GM18502 (cell line): ENCODE data around the gene ALOX15B.
"Not testable (repeated sequence)": the region's sequence is repeated elsewhere in the genome, so short reads cannot be mapped to it uniquely, and the experiment has no call there.

Source experiments
- ATAC-seq: cut with Tn5 transposase; IDR thresholded peaks from one replicate; pipeline ENCODE4 v1.9.1; 2021; ENCODE audit warnings: mild to moderate bottlenecking; ENCODE audit not compliant: unreplicated experiment, poor library complexity

ALOX15B gene

DNA sequence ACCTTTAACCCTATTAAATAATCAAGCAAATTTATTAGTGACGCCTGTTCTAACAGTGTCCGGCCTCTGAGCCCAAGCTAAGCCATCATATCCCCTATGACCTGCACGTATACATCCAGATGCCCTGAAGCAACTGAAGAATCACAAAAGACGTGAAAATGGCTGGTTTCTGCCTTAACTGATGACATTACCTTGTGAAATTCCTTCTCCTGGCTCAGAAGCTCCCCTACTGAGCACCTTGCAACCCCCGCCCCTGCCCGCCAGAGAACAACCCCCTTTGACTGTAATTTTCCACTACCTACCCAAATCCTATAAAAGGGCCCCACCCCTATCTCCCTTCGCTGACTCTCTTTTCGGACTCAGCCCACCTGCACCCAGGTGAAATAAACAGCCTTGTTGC, 23.0 kb downstream of the ALOX15B start:
- ATAC-seq = not testable (repeated sequence)

DNA sequence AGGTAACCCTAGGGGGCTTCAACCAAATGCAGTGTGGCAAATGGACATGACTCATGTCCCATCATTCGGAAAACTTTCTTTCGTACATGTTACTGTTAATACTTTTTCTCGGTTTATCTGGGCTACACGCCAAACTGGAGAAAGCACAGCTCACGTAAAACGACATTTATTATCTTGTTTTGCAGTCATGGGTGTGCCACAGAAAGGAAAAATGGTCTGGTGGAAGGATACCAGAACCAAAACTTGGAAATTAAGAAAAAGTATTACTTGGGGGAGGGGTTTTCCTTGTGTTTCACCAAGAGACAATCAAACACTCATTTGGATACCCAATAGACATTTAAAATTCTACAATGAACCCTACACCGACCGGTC, 23.6 kb downstream of the ALOX15B start:
- ATAC-seq = no peak

DNA sequence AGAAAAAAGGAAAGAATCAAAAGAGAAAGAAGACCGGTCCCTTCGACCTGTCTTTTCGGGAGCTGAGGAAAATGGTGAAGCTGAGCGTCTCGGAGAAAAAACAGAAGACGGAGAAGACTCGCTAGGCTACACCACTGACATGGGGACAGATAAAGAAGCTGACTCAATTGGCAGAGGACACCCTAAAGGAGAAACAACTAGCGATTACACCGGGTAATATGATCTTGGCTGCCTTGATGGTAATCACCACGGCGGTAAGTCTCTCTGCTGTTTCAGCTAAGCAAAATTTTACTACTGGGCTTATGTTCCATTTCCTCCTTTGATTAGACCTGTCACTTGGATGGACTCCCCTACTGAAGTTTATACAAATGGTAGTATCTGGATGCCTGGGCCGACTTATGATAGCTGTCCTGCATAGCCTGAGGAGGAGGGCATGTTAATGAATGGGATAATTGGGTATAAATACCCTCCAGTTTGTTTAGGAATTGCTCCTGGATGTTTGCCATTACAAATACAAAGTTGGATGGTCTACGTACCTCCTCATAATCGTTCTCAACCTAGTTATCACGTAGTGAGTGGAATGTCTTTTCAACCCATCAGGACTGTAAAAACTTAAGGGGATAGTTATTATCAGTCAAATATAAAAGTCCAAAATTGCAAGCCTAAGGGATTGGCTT, 24.1 kb downstream of the ALOX15B start:
- ATAC-seq = no peak

DNA sequence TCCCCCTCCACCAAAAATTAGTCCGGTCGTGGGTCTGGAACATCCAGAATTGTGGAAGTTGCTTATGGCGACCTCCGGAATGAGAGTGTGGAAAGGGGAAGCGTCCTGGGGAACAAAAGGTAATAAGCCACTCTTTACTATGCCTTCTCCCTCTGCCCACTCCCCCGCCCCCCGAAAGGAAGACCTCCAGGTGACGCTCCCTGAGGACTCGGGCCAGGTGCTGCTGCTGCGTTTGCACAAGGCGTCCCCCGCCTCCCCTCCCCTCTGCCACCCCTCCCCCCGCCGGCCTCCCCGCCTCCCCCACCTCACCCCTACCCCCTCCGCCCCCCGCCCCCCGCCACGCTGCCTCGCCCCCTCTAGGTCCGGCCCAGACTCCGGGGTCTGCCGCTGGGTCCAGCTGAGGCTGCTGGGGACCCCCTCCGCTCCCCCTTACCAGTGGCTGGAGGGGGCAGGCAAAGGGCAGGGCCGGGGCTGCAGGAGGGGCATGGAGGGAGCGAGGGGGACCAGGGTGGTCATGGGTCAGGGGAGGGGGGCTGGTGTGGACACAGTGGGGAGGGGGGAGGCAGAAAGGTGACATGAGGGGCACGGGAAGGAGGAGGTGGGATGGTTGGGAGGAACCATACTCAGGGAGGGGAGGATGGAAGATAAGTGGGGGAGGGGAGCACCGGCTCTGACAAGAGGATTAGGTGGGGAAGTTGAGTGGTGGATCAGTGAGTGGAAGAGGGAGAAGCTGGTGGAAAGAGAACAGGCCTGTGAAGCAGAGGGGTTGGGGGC, 25.1 kb downstream of the ALOX15B start:
- no peak for ATAC-seq

DNA sequence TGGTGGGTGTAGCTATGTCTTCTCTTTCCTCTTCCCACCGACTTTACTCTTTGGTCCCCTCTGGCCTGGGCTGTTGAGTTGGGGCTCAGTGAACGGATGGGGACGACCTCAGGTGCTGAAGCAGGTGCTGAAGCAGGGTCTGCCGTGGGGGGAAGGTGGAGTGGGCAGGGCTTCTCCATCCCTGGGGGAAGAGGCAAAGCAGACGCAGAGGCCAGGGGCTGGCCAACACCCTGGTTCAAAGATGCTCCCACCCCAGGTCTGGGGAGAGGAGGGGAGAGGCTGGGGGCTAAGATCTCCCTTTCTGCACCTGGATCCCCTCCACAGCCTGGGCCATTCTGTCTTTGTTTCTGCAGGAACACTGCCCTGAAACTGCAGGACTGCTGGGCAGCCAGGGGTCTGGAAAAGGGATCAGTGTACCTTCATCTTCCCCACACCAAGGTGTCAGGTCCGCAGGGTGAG, 25.7 kb downstream of the ALOX15B start:
- no peak for ATAC-seq

DNA sequence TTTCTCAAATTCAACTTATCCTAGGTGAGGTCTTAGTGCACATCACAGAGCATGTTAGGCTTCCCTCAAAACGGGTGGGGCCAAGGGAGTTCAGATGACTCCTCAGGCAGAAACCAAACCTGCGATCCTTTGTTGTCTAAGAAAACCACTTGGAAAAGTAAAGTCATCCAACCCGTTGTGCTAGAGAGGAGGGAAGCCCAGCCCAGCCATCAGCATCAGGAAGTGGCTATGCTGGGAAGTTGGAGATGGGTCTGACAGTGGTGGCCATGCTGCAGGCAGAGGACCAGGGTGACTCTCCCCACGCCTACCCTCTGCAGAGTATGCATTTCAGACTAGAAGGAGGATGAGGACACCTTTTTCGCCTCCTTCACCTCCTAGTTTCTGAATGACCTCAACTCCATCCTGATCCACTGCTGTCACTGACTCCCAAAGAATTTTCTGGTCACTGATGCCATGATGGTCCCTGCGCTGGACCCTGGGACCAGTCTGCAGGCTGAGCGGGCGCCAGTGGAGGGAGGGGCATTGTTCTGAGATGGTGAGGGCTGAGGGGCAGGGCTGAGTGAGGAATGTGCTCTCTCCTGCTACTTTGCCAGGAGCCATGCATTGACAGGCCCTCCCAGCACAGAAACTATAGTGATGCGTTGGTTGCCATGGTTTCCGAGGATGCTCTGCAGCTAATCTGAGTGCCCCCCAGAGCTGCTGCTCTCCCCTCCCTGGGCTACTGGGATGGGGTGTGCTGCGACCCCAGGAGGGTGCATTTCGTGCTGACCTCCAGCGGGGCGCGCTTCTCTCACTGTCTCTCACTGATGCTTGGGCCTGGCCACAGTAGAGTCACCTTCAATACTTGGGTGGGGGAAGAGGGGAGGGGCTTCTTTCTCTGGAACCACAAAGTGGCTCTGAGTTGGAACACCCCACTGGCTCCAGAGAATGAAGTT, 28.2 kb downstream of the ALOX15B start:
- ATAC-seq = no peak

DNA sequence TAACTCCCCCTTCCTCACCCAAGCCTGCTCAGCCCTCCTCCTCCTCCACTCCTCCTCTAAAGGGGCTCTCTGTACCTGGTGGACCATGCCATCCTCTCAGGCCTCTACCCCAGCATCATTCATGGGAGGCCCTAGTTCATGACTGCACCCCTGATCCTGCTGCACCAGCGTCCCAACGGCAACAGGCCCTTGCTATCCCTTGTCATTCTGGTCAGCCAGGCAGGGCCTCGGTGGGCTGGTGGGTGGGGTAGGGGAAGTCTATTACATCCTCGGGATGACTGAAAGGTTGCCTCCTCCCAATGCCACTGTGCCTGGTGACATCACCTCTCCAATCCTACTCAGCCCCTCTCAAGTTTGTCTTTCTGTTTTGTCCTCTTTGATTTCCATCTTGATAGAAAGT, 28.9 kb downstream of the ALOX15B start:
- no peak for ATAC-seq

DNA sequence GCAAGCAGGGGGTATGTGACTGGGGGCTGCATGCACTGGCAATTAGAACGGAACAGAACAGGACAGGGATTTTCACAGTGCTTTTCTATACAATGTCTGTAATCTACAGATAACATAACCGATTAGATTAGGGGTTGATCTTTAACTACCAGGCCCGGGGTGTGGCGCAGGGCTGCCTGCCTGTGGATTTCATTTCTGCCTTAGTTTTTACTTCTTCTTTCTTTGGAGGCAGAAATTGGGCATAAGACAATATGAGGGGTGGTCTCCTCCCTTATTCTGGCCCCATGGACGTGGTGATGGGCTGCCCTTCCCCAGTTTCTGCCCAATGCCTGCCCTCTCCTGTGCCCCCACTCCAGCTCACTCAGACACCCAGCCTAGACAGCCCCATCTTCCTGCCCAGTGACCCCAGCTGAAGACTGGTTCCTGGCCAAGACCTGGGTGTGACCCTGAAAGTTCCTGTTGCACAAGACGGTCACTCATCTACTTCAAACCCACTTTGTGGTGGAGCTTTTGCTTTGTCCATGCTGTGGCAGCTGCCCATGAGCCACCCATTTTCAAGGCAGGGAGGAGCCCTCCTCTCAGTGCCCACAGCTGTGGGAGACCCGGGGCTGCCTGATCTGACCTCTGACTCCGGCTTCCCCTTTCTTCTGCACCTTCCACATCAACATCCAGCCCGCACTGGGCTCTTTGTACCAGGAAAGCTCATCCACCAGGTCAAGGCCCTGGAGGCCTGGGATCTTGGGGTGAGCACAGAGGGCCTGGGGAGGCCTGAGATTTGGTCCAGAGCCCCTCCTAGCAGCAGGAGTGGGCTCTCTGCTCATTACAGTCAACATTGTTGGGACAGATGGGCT, 30.1 kb downstream of the ALOX15B start:
- no peak for ATAC-seq

DNA sequence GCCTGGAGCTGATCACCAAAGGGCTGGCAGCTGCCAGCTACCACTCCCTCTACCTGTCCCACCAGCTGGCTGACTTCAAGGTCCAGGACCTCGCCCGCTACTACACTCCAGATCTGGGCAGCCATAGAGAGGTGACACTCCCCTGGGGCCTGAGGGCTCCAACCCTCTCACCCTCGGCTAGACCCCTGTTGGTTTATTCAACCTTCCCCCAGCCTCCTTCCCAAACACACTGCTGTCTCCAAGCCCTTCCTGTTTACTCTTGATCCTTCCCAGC, 30.7 kb downstream of the ALOX15B start:
- ATAC-seq = no peak

DNA sequence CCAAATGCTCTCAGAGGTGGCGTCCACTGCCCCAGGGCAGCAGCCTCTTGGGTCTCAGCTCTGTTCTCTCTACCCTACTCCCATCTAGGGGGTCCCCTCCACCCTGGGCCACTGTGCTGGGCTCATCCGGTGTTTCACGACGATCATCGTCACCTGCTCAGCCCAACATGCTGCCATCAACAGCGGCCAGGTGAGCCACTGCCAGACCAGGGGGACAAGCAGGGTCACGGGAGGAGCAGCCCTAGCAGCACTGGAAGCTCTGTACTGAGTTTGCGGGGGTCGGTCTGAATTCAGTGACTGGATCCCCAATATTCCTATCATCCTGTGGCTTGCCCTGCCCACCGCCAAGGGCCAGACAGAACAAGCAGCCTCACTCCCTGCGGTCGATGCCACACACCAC, 32.6 kb downstream of the ALOX15B start:
- no peak for ATAC-seq

DNA sequence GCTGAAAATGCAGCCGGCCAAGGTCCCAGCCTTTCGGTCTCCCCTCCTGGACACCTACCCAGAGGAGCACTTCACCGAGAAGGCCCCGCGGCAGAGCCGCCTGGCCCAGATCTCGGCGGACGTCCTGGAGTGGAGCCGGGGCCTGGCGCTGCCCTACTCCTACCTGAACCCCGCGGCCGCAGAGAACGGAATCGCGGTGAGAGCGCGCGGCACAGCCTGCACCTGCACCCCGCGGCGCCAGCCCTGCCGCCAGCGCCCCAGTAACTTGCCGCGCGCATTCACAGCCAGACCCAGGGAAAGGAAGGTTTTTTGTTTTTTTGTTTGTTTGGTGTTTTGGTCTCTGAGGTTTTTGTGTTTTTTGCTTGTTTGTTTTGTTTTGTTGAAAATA, 33.5 kb downstream of the ALOX15B start:
- no peak for ATAC-seq

DNA sequence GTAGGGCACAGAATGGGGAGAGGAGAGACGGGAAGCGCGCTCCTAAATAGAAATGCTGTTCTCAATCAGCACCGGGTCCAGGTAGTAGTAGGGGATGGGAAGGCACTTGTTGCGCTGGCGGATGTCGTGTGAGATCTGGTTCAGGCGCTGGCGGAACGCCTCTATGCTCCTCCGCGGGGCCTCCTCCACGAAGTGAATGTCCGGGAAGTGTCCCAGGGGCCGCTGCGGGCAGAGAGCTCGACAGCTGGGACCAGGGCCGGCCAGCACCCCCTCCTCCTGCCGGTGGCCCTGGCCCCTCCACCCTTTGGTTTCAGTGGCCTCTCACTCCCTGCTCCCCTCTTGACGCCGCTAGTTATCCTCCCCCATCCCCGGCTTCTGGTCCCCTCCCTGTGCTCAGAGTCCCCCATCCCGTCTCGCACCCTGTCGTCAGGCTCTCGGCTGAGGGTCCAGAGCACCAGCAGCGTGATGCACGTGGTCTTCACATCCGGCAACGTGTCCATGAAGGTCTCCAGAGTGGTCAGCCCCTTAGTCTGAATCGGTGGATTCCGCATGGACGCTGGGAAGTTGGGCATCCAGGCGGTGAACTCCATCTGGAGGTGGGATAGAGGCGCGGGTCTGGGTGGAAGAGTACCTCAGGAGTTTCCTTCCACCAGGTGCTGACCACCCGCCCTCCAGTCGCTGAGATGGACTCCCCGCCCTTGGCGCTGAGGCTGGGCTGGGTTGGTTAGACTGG, 34.0 kb downstream of the ALOX15B start:
- no peak for ATAC-seq

DNA sequence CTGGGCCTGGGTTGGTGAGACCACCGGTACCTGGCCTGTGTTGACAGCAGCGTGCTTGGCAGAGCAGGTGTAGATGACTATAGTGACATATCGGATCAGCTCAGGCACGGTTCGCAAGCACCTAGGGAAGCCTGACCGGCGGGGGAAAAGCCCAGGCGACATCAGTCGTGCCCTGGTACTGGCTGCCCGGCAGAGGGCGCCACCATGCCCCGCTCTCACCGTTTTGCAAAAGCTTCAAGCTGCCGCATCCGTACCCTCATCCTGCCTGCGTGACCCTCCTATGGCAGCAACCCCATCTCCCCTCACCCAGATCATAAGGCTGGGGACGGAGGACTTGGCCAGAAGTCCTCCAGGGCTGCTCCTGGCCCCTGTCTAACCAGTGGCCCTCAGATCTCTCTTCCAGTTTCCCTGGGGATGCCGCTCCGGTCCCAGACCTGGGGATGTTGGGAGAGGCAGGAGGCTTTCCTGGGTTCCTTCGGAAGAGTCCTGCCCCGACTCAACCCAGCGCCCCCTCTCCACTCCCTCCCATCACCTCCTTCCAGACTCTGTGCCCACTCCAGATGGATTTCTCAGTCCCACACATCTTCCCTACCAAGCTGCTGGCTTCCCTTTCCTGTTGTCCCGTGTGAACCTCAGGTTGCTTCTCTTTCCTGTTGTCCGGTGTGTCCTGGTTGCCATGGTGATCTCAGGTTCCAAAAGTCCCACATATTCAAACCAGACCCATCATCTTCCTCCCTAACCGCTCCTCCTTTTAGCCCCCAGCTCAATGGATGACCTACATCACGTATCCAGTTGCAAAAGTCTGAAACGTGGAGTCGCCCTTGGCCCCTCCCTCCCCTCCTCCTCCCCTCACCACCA, 35.0 kb downstream of the ALOX15B start:
- no peak for ATAC-seq

DNA sequence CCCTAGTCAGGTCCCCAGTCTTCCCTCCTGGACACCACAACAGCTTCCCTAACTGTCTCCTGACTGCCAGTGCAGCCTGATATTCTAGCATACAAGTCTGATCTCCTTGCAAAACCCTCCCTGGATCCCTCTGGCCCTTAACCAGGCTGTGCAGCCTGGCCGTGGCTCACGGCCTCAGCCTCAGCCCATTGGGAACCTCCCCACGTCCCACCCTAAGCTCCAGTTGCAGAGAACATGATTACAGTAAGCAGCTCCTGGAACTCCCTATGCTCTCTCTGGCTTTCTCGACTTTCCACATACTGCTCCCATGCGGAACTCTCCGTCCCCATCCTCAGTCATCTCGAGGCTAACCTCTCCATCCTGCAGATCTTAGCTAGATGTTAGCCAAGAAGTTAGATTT, 35.7 kb downstream of the ALOX15B start:
- ATAC-seq = no peak

DNA sequence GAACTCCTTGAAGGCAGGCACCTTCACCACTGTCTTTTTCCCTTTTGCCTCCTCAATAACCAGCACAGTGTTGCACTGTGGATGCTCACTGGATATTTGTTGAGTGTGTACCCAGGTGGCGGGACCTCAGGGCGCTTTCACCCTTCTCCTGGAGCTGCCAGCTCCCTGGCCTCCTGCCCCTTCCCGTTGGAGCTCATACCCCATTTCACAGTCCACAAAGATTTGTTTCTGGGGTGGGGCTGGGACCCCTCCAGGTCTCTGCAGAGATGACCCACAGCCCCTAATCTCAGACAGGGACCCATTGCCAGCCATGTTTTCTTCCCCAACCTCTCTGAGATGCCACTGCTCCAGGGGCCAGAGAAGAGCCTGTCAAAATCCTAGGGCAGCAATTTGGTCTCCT, 36.2 kb downstream of the ALOX15B start:
- no peak for ATAC-seq

DNA sequence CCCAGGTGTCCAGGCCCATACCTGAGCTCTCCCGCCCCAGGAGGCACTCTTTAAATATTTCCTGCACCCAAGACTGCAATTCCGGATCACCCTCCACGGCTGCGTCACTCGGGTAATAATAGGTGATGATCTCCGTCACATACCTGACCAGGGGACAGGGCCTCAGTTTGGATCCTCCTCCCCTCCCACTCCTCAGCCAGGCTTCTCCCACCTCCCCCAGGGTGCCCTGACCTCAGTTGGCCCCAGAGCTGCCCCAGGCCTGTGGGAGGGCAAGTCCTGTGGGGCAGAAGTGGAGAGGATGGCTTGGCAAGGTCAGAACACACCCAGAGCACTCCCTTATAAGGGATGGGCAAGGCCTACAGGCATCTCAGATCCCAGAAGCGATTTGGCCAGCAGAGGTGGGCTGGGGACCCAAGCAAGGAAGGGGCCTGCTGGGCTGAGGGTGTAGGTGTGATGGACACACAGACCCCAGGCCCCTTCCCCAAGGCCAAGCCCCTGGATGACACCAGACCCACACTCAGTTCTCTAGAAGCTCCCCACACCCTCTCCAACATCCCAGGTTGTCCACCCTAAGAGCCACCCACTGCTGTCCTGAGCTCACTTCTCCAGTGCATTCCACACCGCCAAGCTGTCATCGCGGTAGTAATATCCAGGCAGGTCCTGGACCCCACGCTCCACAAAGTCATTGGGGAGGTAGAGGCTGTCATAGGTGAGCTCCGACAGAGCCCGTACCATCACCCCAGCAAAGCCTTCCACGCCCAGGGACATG, 36.9 kb downstream of the ALOX15B start:
- ATAC-seq = no peak

DNA sequence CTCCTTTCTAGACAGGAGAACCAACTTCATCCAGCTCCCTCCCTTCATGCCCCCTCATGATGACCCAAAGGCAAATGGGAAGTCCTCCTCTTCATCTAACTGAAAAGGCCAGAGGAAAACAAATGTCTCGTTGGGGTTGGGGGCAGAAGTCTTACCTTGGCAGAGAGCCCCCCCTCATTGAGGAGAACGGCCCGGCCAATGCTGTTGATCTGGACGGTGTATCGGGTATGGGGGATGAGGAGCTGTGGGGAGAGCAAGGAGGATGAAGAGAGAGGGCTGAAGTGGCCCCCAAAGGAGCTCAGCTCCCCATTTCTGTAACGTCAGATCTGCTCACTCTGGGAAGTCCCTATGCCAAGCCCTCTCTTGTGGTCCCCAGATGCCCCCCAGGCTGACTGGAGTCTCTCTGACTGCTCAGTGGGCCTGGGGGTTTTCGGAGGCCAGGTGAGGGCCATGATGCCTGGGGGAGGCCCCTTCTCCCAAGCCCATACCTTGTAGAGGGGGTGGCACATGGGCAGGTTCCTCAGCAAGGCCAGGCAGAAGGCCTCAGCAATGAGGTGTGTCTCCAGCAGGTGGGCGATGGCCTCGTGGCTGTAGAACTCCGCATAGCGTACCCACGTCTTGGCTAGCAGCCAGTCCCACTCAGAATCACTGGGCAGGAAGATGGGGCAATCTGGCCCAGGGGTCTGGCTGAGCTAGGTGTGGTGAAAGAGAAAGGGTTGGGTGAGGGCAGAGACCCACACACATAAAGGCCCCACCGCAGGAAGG, 37.8 kb downstream of the ALOX15B start:
- no peak for ATAC-seq
